ENCODE measurements around the gene FURIN. TPM values are rescaled to one million over a fixed set of nuclear protein-coding genes. Genes with fewer than 3 reads are reported as not detected.

Gene FURIN
- total RNA-seq, 1 experiment from 2014 or later, result 35.1 TPM

DNA sequence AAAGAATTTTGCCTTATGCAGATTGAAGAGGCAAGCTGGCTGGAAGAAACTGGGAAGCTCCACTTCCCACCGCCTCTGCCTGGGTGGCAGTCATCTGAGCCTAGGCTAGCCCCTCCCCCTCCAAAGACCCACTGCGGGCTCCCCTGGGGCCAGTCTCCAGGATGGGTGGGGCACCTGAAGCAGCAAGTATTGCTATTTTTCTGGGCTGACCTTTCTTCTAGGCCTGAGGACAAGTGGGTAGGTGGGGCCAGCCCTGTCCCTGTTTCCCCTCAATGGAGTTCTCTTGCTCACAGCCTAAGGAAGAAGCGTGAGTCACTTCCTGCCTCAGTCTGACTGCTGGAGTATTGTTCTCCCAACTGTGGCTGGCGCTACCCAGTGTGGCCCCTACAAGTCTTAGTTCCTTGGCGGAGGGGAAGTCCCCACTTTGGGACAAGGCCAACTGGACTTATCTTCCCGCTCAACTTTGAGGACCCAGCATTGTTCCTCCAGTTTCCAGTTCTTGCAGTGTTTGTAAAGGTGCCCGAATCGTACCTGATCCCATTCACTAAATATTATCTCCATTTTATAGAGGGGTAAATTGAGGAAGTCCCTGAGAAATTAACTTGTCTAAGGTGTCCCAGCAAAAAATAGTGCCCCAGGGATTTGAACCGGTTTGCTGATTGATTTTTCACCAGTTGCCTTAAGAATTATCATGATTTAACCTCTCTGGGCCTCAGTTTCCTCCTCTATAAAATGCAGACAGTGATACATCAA, 1.4 kb downstream of the FURIN start:
- no CpG with 5 or more reads among the region's 9 CpGs for WGBS (ENCODE audit: extremely low coverage, insufficient read length, low lambda C conversion rate)
- Histone ChIP-seq H2BK120ac (ENCODE audit: low read depth, low read length, poor library complexity, severe bottlenecking) (no peak overlapping the region), H2AK5ac (ENCODE audit: insufficient read length, low read length) (no peak overlapping the region), H3K4me2 (ENCODE audit: insufficient read depth, insufficient read length, low read length) (no peak overlapping the region), H4K8ac (replicated peaks; ENCODE audit: insufficient read length, low read depth, low read length) (no peak overlapping the region), H3K79me2 (ENCODE audit: insufficient read depth, low read length) (no peaks in the 10 kb centered on the region), H3K27me3 (ENCODE audit: insufficient read depth, low read length) (no peaks in the 10 kb centered on the region), H4K5ac (ENCODE audit: insufficient read length, low read depth, low read length) (no peak overlapping the region), H3K79me1 (ENCODE audit: insufficient read depth, low read depth, low read length, poor library complexity, severe bottlenecking) (peaks cover 2% of the 10 kb centered on the region), H2AFZ (ENCODE audit: low read length) (no peak overlapping the region), H3K56ac (ENCODE audit: insufficient read length, low read depth, low read length) (no peak overlapping the region), H3T11ph (ENCODE audit: low read length) (no peak overlapping the region), H3K14ac (ENCODE audit: insufficient read depth, low read length) (0 out of 2 replicates have a peak overlapping the region, but pooled peaks have one; percentile 5), H4K91ac (ENCODE audit: insufficient read length, low read depth, low read length) (no peak overlapping the region), H2BK12ac (ENCODE audit: insufficient read length, low read depth, low read length) (no peak overlapping the region), H3K23ac (ENCODE audit: insufficient read length, low read depth, low read length) (no peak overlapping the region), H2BK5ac (ENCODE audit: insufficient read length, low read length) (no peak overlapping the region), H3K4me1 (ENCODE audit: insufficient read depth, low read length) (peaks cover 6% of the 10 kb centered on the region; the same call in 1 of the 2 replicates), H4K20me1 (ENCODE audit: control insufficient read depth, insufficient read depth, insufficient read length) (no peaks in the 10 kb centered on the region), H3K27ac (ENCODE audit: insufficient read length, low read depth, low read length) (no peak overlapping the region), H3K4ac (ENCODE audit: low read depth, low read length) (no peak overlapping the region), H3K9ac (ENCODE audit: extremely low read depth, insufficient read length, low read length) (no peak overlapping the region), H2BK20ac (ENCODE audit: low read depth, low read length, poor library complexity, severe bottlenecking) (no peak overlapping the region), H3K18ac (ENCODE audit: insufficient read length, low read depth, low read length) (no peak overlapping the region), H3K9me3 (ENCODE audit: control insufficient read depth, low read depth, low read length) (no peaks in the 10 kb centered on the region), H2BK15ac (ENCODE audit: low read depth, low read length) (no peak overlapping the region), H3K23me2 (ENCODE audit: insufficient read length, low read depth, low read length, poor library complexity, severe bottlenecking) (peaks cover 8% of the 10 kb centered on the region)
- DNase-seq, result peak; percentile 84
- H3K9me3 Mint-ChIP-seq, result peaks cover 0 to 2% of the 10 kb centered on the region in 2 experiments; a peak in 2 of 5 replicates
- peak overlapping the region in 2 of 3 experiments; percentile 44 to 87; a peak in 3 of 7 replicates for H3K27ac Mint-ChIP-seq
- peaks cover 58 to 61% of the 10 kb centered on the region in 2 experiments for H3K4me1 Mint-ChIP-seq
- H3K27me3 Mint-ChIP-seq (ENCODE audit: low read depth), result no peaks in the 10 kb centered on the region
- H3K36me3 Mint-ChIP-seq (ENCODE audit: insufficient read depth in 1 of 3, low read depth in 3 of 3), result no peaks in the 10 kb centered on the region; a peak in 1 of 7 replicates
- no peak for TF ChIP-seq CTCF (conservative IDR thresholded peaks at IDR 0.05)
- peak overlapping the region; percentile 71 to 87; a peak in 4 of 5 replicates for H3K4me3 Mint-ChIP-seq
